HG03175 (cell line): Measurements from ENCODE around the gene NEDD9.
A peak's percentile ranks its signal among the peaks of the same experiment; 100 is the strongest.

Experiments used
- ATAC-seq: cut with Tn5 transposase; IDR thresholded peaks from one replicate; pipeline ENCODE4 v1.9.1; 2021; ENCODE audit warnings: mild to moderate bottlenecking, moderate library complexity; ENCODE audit not compliant: unreplicated experiment

The NEDD9 gene

DNA sequence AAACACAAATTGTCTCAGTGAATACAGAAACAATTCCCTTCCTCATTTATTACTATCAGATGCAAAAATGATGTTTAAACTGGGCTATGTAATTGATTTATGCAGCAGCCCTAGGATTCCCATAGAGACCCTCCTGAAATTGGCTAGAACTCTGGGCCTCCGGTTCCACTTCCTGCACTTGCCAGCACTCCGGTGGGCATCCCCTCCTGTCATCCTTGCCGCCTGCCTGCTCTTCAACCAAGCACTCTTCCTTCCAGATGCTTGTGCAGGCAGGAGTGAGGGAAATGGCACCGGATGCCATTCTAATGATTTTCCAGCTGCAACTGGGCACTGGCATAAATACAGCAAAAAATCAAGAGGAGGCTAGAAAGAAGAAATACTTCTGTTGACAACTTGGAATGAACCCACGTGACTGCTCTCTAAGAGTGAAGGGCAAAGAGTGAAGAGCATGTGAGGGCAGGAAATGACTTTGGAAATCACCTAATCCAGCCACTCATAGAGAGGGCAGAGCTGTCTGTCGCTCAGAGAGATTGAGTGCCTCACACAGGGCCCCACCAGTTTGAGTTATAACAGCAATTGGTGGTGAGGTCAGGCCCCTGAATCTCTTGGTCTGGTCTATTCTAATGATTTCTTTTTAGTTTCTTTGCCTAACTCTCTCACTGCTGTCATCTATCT is 3.7 kb upstream of the NEDD9 start:
- ATAC-seq: no peak

DNA sequence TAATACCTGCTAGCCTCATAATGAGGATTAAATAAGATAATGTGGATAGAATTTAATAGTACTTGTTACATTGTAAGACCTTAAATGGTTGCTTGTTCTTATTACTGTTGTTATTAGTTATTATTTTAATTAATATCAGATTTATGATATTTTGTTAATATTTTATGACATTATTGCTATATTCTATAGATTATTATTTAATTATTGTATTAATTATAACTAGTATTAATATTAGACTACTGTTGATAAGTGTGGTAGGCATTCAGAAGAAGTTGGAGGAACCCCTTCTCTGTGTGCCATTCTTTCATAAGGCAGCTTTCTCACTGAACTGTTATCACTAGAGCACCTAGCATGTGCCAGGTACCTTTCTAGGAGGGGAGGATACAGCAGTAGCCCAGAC is 2.6 kb upstream of the NEDD9 start:
- ATAC-seq: no peak

DNA sequence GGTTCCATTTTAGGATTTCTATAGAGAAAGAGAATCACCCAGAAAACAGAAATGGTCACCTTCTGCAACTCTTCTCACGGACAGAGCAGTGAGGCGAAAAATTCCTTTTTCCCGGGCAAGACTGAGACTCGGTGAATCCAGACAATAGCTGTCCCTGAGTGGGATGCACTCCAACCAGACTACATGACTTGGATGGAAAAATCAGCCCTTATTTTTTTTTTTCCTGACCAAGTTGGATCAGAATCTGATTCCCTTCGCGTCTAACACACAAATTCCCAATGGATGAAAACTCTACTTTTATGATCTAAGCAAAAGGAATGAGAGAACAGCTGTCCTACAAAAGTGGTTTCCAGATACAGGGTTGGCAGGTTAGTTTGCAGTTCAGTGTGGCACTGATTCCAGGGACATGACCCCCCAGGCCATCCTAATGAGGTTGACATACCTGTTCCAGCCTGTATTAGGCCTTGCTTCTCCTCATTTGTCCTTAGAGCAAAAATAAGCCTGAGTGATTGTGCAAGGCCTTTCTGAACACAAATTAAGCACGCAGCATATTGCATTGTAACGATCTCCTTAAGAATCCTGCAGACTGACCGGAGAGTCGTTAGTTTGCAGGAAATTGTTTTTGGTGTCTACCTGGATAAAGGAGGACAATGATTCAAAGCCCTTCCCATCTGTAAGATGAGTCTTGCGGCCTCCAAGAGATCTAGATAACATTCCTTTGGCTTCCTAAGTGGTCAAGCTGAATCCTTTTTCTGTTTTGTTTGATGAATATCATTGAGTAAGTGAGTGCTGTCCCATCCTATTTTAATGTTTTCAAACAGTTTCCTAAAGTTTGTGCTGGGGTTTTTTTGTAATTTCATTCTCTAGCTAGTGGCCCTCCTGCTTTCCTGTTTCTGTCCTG is 1.5 kb upstream of the NEDD9 start:
- no peak for ATAC-seq

- peak; percentile 21 for ATAC-seq
Observed at GRCh38 chr6:11232770-11233626, 530 bp upstream of the NEDD9 start.

- no peak for ATAC-seq
Observed at GRCh38 chr6:11231564-11232192, 790 bp downstream of the NEDD9 start.

DNA sequence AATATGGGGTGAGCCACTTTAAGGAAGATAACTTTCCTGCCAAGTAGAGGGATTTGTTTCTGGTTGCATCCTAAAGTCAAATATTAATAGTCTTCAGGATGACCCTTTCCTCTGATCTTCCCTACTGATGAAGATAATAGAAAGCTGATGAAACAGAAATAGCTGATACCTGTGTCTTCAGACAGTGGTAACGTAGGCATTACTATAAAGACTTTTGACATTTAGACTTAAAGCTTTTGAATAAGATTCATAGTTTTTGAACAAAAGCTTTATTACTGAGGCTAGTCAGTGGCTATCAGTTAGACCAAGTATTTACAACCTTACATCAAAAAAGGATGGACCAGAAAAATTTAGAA is 1.4 kb downstream of the NEDD9 start:
- ATAC-seq: no peak

GRCh38 chr6:11230158-11231107 is 2.0 kb downstream of the NEDD9 start:
- no peak for ATAC-seq

DNA sequence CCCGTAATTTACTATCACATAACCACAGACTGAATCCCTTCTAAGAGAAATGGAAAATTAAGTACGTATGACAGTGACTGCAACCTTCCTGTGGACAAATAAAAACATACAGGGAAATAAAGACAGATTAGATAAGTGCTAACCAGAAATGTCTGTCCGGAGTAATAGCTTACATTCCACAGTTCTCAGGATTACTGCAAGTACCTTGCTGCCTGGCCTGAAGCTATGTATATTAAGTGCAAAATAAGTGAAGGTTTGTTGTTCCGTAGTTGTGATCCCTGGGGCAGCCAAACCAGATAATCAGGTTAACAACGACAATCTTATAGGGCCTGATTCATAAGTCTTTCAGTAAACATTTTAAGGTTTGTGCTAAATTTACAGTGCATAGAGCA is 2.8 kb downstream of the NEDD9 start:
- ATAC-seq: no peak

DNA sequence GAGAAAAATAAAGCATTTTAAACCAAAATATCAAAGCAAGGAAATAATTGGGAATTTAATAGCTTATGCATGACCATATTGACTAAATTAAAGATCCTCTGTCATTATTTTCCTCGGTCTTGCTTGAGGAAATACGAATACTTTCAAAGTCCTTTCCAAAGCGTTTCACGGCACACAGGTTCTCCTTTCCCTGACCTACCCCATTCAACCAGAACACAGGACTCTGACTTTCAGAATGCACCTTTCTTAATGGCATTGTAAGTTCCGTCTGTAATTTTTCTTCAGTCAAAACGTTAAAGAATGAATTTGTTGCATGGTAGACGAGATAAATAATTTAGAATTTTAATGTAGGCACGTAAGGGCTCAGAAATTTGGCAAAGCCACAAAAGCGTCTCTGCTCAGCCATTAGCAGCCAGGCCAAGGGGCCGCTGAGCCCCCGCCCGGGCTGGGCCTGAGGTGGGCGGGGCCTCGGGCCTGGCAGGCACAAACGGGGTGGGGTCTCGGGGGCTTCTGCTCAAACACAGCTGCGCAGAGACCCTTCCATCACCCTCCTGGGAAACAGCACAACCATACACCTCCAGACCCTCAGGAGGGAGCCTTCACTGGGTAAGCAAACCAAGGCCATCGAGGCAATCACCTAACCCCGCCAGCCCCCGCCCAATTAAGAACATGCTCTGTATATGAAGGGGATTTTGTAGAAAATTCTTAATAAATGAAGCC is 3.4 kb downstream of the NEDD9 start:
- ATAC-seq: no peak

GRCh38 chr6:11227698-11228097 is 4.8 kb downstream of the NEDD9 start:
- no peak for ATAC-seq

GRCh38 chr6:11226005-11226404 is 6.5 kb downstream of the NEDD9 start:
- no peak for ATAC-seq

DNA sequence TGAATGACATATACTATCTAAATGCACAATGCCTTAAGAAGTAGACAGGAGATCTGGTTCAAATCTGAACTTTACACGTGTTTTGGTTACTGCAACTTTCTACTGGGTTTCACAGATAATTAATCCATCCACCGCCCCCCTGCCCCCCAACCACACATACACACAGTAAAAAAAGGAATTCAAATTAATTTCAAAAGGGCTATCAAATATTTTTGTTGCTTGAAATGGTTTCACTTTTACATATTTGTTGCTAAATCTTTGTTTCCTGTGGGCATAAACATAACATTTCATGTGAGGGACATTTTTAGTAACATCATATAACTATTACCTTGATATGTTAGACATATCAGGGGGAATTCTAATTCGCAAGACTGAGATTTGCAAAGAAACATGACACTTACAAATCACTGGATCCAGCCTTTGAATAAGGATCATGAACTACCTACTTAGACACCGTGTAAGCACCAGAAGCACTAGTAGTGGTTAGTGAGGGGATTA is 7.5 kb downstream of the NEDD9 start:
- ATAC-seq: no peak

- ATAC-seq: peak; percentile 89
Observed at GRCh38 chr6:11224252-11224965, 8.1 kb downstream of the NEDD9 start.

- no peak for ATAC-seq
Observed at GRCh38 chr6:11223286-11223864, 9.1 kb downstream of the NEDD9 start.

GRCh38 chr6:11222385-11223277 is 9.8 kb downstream of the NEDD9 start:
- no peak for ATAC-seq

GRCh38 chr6:11221623-11222384 is 10.7 kb downstream of the NEDD9 start:
- ATAC-seq: no peak
